Measurements from ENCODE around the gene SPINT3. TPM values are rescaled to one million over a fixed set of nuclear protein-coding genes. Genes with fewer than 3 reads are reported as not detected.

SPINT3 gene
- total and polyA plus RNA-seq, 2 experiments from 2014 or later: not detected

DNA sequence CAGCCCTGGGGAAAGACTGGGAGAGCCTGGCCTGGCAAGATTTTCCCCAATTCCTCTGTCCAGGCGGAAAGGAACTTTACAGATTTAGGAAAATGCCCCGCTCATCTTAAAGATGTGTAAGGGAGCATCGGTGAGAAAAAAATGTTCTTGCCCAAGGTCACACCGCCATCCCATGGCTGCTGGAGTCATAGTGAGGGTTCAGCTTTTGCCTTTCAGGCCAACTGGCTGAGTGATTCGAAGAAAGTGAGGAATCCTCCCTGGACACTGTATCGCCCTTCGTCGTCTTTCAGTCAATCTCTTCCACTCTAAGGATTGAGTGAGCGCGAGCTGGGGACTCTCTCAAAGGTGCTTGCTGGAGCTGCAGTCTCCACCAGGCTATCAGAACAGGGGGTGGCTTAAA, 44.5 kb downstream of the SPINT3 start:
- no peaks in the 10 kb centered on the region for H4K20me1 ChIP-seq (ENCODE audit: insufficient read depth)
- in situ Hi-C loops (cut with MboI): loop anchor here (25.0 kb wide), 1 partner anchor 291 kb away; no protein-coding TSS in a partner anchor
- peak overlapping the region; percentile 52 for H2AFZ ChIP-seq
- no peaks in the 10 kb centered on the region for H3K4me1 ChIP-seq (ENCODE audit: insufficient read depth)
- H3F3A ChIP-seq (ENCODE audit: insufficient read depth): no peaks in the 10 kb centered on the region
- peak; percentile 33 for DNase-seq
- no peaks in the 10 kb centered on the region for H3K9me2 ChIP-seq (ENCODE audit: insufficient read depth)
- peaks cover 61% of the 10 kb centered on the region for H3K27me3 ChIP-seq (replicated peaks; ENCODE audit: insufficient read depth)
- H3K4me2 ChIP-seq (ENCODE audit: unreplicated experiment): peak overlapping the region; percentile 44
- no peaks in the 10 kb centered on the region for H3K36me3 ChIP-seq (ENCODE audit: low read depth)
- 7 to 8% methylated on average over 10 of the region's 10 CpGs for WGBS, 2 experiments (ENCODE audit: low coverage in 1 of 2, low lambda C conversion rate in 2 of 2, missing lambda C conversion rate in 2 of 2)
- no peak overlapping the region for H3K9ac ChIP-seq
- no peaks in the 10 kb centered on the region for H3K79me2 ChIP-seq (ENCODE audit: insufficient read depth)
- H3K27ac ChIP-seq: no peak overlapping the region
- TF ChIP-seq EZH2 (IDR thresholded peaks at IDR 0.05; ENCODE audit: insufficient read depth, poor library complexity, severe bottlenecking) (peak; percentile 3), EZH2phosphoT487 (IDR thresholded peaks at IDR 0.05; ENCODE audit: insufficient read depth, low read depth) (no peak)
- H3K4me3 ChIP-seq: peak overlapping the region; percentile 58
- H3K9me3 ChIP-seq (ENCODE audit: low read depth): no peaks in the 10 kb centered on the region

DNA sequence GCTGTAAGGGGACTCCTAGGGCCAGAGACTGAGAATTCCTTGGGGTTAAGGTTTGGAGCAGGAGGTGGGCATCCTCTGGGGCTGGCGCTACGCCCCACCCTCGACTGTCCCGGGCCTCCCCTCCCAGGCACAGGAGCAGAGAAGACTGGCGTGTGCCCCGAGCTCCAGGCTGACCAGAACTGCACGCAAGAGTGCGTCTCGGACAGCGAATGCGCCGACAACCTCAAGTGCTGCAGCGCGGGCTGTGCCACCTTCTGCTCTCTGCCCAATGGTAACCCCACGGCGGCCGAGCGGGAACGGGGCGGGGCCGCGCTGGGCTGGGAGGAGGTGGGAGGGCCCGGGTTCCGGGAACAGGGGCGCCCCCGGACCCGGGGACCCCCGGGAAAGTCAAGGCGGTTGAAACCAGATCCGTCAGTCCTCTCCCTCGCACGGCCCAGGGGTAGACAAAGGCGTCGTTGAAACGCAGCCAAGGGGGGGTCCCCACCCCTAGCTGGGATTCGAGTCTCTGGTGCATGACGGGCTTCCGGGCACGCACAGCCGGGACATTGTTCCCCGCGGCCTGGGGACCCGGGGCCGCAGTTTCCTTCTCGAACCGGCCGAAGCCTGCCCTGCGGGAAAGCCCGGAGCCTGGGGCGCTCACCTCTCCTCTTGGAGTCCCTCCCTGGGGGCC, 45.0 kb downstream of the SPINT3 start:
- Histone ChIP-seq H3K9me3 (ENCODE audit: low read depth) (no peaks in the 10 kb centered on the region), H3K4me1 (ENCODE audit: insufficient read depth) (no peaks in the 10 kb centered on the region), H3K79me2 (ENCODE audit: insufficient read depth) (no peaks in the 10 kb centered on the region), H3K27ac (no peak overlapping the region), H3K4me2 (ENCODE audit: unreplicated experiment) (peak overlapping the region; percentile 44), H3K9me2 (ENCODE audit: insufficient read depth) (no peaks in the 10 kb centered on the region), H2AFZ (peak overlapping the region; percentile 52), H4K20me1 (ENCODE audit: insufficient read depth) (no peaks in the 10 kb centered on the region), H3K36me3 (ENCODE audit: low read depth) (no peaks in the 10 kb centered on the region), H3F3A (ENCODE audit: insufficient read depth) (no peaks in the 10 kb centered on the region), H3K9ac (no peak overlapping the region), H3K27me3 (replicated peaks; ENCODE audit: insufficient read depth) (peaks cover 63% of the 10 kb centered on the region), H3K4me3 (peak overlapping the region; percentile 58)
- DNase-seq: peak; percentile 54
- in situ Hi-C loops (cut with MboI): loop anchor here (25.0 kb wide), 1 partner anchor 292 kb away; no protein-coding TSS in a partner anchor
- TF ChIP-seq EZH2phosphoT487 (IDR thresholded peaks at IDR 0.05; ENCODE audit: insufficient read depth, low read depth) (no peak), EZH2 (IDR thresholded peaks at IDR 0.05; ENCODE audit: insufficient read depth, poor library complexity, severe bottlenecking) (no peak)
- WGBS, 2 experiments (ENCODE audit: low coverage in 1 of 2, low lambda C conversion rate in 2 of 2, missing lambda C conversion rate in 2 of 2): 6 to 7% methylated on average over 43 to 47 of the region's 50 CpGs

DNA sequence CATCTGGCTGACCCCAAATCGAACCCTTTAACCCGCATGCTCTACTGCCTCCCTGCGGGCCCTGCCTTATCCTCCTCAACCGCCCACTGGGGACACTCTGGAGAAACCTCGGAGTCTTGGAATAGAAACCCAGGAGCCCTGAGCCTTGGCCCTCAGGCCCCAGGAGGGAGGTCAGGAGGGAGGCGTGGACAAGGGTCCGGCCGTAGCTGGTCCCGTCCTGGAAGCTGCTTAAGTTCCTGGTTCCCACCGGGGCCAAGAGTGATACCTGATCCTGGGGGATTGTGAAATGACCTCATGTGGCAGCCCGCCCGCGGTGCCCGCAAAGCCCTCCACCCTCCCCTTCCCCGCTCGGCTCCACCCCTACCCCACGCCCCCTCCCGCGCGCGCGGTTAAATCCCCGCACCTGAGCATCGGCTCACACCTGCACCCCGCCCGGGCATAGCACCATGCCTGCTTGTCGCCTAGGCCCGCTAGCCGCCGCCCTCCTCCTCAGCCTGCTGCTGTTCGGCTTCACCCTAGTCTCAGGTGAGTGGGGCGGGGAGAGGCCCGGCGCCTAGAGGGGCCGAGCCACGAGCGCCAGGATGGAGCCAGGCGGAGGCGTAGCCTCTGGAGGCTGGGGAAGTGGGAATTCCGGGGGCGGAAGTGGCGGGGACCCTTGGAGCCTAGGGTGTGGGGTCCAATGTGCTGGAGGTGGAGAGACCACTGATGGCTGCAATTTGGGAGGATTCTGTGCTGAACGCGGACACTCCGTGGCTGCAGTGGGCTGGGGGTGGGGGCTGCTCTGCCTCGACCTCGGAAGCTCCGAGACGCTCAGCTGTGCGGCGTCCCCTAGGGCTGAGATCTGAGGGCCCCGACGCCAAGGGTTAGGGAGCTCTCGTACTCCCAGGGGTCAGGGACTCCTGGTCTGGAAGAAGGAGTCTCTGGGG, 45.8 kb downstream of the SPINT3 start, which contains the start of gene WFDC2:
Gene WFDC2, plus strand, starts transcription at position 418 of the 926 bp plus-strand sequence. Its CDS starts 29 bp downstream, at position 447.
- H3K9ac ChIP-seq: no peak within 1 kb of the TSS
- peaks cover 70% of the 10 kb centered on the region for H3K27me3 ChIP-seq (replicated peaks; ENCODE audit: insufficient read depth)
- H3K4me2 ChIP-seq (ENCODE audit: unreplicated experiment): peak within 1 kb of the TSS; percentile 44
- no peaks in the 10 kb centered on the region for H3K9me3 ChIP-seq (ENCODE audit: low read depth)
- H3K36me3 ChIP-seq (ENCODE audit: low read depth): no peaks in the 10 kb centered on the region
- H3F3A ChIP-seq (ENCODE audit: insufficient read depth): no peaks in the 10 kb centered on the region
- no peak within 1 kb of the TSS for H3K27ac ChIP-seq
- DNase-seq: no peak
- TF ChIP-seq EZH2phosphoT487 (IDR thresholded peaks at IDR 0.05; ENCODE audit: insufficient read depth, low read depth) (no peak), EZH2 (IDR thresholded peaks at IDR 0.05; ENCODE audit: insufficient read depth, poor library complexity, severe bottlenecking) (no peak)
- no peaks in the 10 kb centered on the region for H3K4me1 ChIP-seq (ENCODE audit: insufficient read depth)
- no peaks in the 10 kb centered on the region for H3K9me2 ChIP-seq (ENCODE audit: insufficient read depth)
- peak within 1 kb of the TSS; percentile 58 for H3K4me3 ChIP-seq
- peak within 1 kb of the TSS; percentile 52 for H2AFZ ChIP-seq
- no peaks in the 10 kb centered on the region for H4K20me1 ChIP-seq (ENCODE audit: insufficient read depth)
- no peaks in the 10 kb centered on the region for H3K79me2 ChIP-seq (ENCODE audit: insufficient read depth)
- WGBS, 2 experiments (ENCODE audit: low coverage in 1 of 2, low lambda C conversion rate in 2 of 2, missing lambda C conversion rate in 2 of 2): 15 to 16% methylated on average over 38 to 54 of the region's 54 CpGs
- in situ Hi-C loops (cut with MboI): loop anchor here (25.0 kb wide), 1 partner anchor 293 kb away; no protein-coding TSS in a partner anchor

DNA sequence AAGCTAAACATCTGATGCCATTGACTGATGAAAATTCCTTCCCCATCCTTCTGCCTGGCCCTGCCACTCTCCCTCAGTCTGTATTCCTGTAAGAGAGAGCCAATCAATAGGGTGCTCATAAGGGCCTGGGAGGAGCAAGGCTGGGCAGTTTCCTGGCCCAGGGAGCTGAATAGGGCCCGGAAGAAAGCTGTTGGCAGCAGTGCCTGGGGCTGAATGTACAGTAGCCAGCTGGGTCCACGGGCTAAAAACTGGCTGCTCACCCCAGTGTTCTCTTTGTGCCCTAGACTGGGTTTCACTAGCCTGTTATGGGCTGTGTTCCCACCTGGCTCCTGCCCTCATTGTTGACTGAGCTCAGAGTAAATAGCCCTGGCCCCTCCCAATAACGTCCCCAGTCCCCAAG, 47.6 kb downstream of the SPINT3 start:
- WGBS, 2 experiments (ENCODE audit: low coverage in 1 of 2, low lambda C conversion rate in 2 of 2, missing lambda C conversion rate in 2 of 2): 32 to 36% methylated on average over 3 of the region's 3 CpGs
- H3K27ac ChIP-seq: no peak overlapping the region
- peaks cover 81% of the 10 kb centered on the region for H3K27me3 ChIP-seq (replicated peaks; ENCODE audit: insufficient read depth)
- no peaks in the 10 kb centered on the region for H3K9me2 ChIP-seq (ENCODE audit: insufficient read depth)
- H3F3A ChIP-seq (ENCODE audit: insufficient read depth): no peaks in the 10 kb centered on the region
- H3K79me2 ChIP-seq (ENCODE audit: insufficient read depth): no peaks in the 10 kb centered on the region
- no peak overlapping the region for H3K4me3 ChIP-seq
- in situ Hi-C loops (cut with MboI): loop anchor here (25.0 kb wide), 1 partner anchor 294 kb away; no protein-coding TSS in a partner anchor
- H3K4me2 ChIP-seq (ENCODE audit: unreplicated experiment): no peak overlapping the region
- no peak overlapping the region for H3K9ac ChIP-seq
- no peaks in the 10 kb centered on the region for H3K36me3 ChIP-seq (ENCODE audit: low read depth)
- TF ChIP-seq EZH2phosphoT487 (IDR thresholded peaks at IDR 0.05; ENCODE audit: insufficient read depth, low read depth) (no peak), EZH2 (IDR thresholded peaks at IDR 0.05; ENCODE audit: insufficient read depth, poor library complexity, severe bottlenecking) (no peak)
- no peaks in the 10 kb centered on the region for H3K9me3 ChIP-seq (ENCODE audit: low read depth)
- H4K20me1 ChIP-seq (ENCODE audit: insufficient read depth): no peaks in the 10 kb centered on the region
- no peaks in the 10 kb centered on the region for H3K4me1 ChIP-seq (ENCODE audit: insufficient read depth)
- DNase-seq: no peak
- H2AFZ ChIP-seq: no peak overlapping the region

Data from GM23248 (cell line).